Gastroesophageal sphincter (tissue), 4 donors: Measurements from ENCODE around the gene EML4. TPM values are rescaled to one million over a fixed set of nuclear protein-coding genes. Genes with fewer than 3 reads are reported as not detected.
"Not testable (repeated sequence)": the region's sequence is repeated elsewhere in the genome, so short reads cannot be mapped to it uniquely, and the experiment has no call there.

Experiments
- ATAC-seq: fragments of 150-250 bp; one replicate; pipeline ENCODE4 v1.9.1; 2016; ENCODE audit warnings: mild to moderate bottlenecking, moderate library complexity
- H3K27ac ChIP-seq, 4 donors: fragments of 200-600 bp; sonication (generic) in 3 of 4; 1 replicate in 3 of 4; 2 replicates in 1 of 4; pipeline ENCODE4 v1.5.1; 2016 to 2019
- H3K27me3 ChIP-seq: fragments of 200-600 bp; sonication (generic); one replicate; pipeline ENCODE4 v1.5.1; 2019
- H3K36me3 ChIP-seq, 2 donors: fragments of 200-600 bp; sonication (generic); one replicate each; pipeline ENCODE4 v1.5.1; 2019; ENCODE audit warnings: control low read depth in 1 of 2
- H3K4me1 ChIP-seq, 3 donors: fragments of 200-600 bp; sonication (generic); 1 replicate in 2 of 3; 2 replicates in 1 of 3; pipeline ENCODE4 v1.5.1; 2016 to 2019; ENCODE audit warnings: control low read depth in 2 of 3
- H3K4me3 ChIP-seq, 2 donors: fragments of 200-600 bp; sonication (generic); one replicate each; pipeline ENCODE4 v1.5.1; 2019; ENCODE audit warnings: mild to moderate bottlenecking in 1 of 2, moderate library complexity in 1 of 2
- H3K9me3 ChIP-seq, 3 donors: fragments of 200-600 bp; sonication (generic); one replicate each; pipeline ENCODE4 v1.5.1; 2017 to 2019; ENCODE audit warnings: control low read depth in 2 of 3
- CTCF ChIP-seq, 4 experiments: fragments of 200-600 bp in 2 of 4; fragments of 450-650 bp in 2 of 4; sonication (generic) in 1 of 4; IDR thresholded peaks; one replicate each; pipeline ENCODE4 v1.5.1; 2017 to 2019; ENCODE audit warnings: antibody characterized with exemption in 4 of 4, mild to moderate bottlenecking in 2 of 4, moderate library complexity in 2 of 4
- EP300 ChIP-seq: sonication (generic); formaldehyde crosslinking; IDR thresholded peaks from one replicate; pipeline ENCODE4 v1.6.1; 2017; ENCODE audit warnings: antibody characterized with exemption, mild to moderate bottlenecking
- POLR2A ChIP-seq, 2 donors: fragments of 450-650 bp; IDR thresholded peaks; one replicate each; pipeline ENCODE4 v1.6.1; 2017; ENCODE audit warnings: antibody characterized with exemption in 2 of 2, mild to moderate bottlenecking in 2 of 2, moderate library complexity in 1 of 2
- POLR2AphosphoS5 ChIP-seq: sonication (generic); formaldehyde crosslinking; IDR thresholded peaks from one replicate; pipeline ENCODE4 v1.6.1; 2017; ENCODE audit warnings: antibody characterized with exemption
- WGBS, 2 donors: methylation state at CpG; one replicate each; pipeline ENCODE4 v1.1.5; 2018; ENCODE audit warnings: low coverage in 1 of 2; 5-methylcytosine and 5-hydroxymethylcytosine counted together
- total RNA-seq, 4 donors: library from RNA; depleted of rRNA; stranded (reverse); fragments of >200 nt; gene quantifications; one replicate each; pipeline ENCODE4 v1.1.0, GENCODE V29; 2016

EML4 gene
- total RNA-seq, 4 donors from 2014 or later = 18.5 to 31.4 (median 23.7) TPM

GRCh38 chr2:42132191-42132965 is 36.8 kb upstream of the EML4 start:
- WGBS, 2 donors = 18 to 34% methylated on average over 6 to 8 of the region's 8 CpGs
- no peak for TF ChIP-seq POLR2A (IDR thresholded peaks at IDR 0.05)
- TF ChIP-seq CTCF (IDR thresholded peaks at IDR 0.05) = no peak
- TF ChIP-seq EP300 = no peak
- TF ChIP-seq POLR2AphosphoS5 = no peak
- ATAC-seq = peak; percentile 66
- Histone ChIP-seq H3K4me1 (peaks cover 4 to 46% (median 27%) of the 10 kb centered on the region in 3 donors), H3K36me3 (no peaks in the 10 kb centered on the region), H3K4me3 (peak overlapping the region in 1 of 2 donors; percentile 34), H3K27me3 (no peaks in the 10 kb centered on the region), H3K9me3 (no peaks in the 10 kb centered on the region), H3K27ac (peak overlapping the region; percentile 60 to 89 (median 82))

- Histone ChIP-seq H3K9me3 (no peaks in the 10 kb centered on the region), H3K27me3 (no peaks in the 10 kb centered on the region), H3K27ac (peak overlapping the region; percentile 60 to 89 (median 82)), H3K4me1 (peaks cover 4 to 49% (median 33%) of the 10 kb centered on the region in 3 donors), H3K36me3 (no peaks in the 10 kb centered on the region), H3K4me3 (peak overlapping the region in 1 of 2 donors; percentile 34)
- ATAC-seq = peak; percentile 94
- WGBS, 2 donors = 27 to 37% methylated on average over 3 to 6 of the region's 17 CpGs
- no peak for TF ChIP-seq EP300
- TF ChIP-seq POLR2AphosphoS5 = peak; percentile 75
Observed at GRCh38 chr2:42132966-42133641, 36.0 kb upstream of the EML4 start.

GRCh38 chr2:42133771-42134195 is 35.4 kb upstream of the EML4 start:
- Histone ChIP-seq H3K36me3 (no peaks in the 10 kb centered on the region), H3K9me3 (no peaks in the 10 kb centered on the region), H3K27ac (peak overlapping the region in 3 of 4 donors; percentile 81 to 89 (median 83)), H3K4me3 (no peak overlapping the region), H3K27me3 (no peaks in the 10 kb centered on the region), H3K4me1 (peaks cover 4 to 49% (median 39%) of the 10 kb centered on the region in 3 donors)
- WGBS, 2 donors = 14 to 74% methylated on average over 1 to 4 of the region's 11 CpGs
- ATAC-seq = no peak
- no peak for TF ChIP-seq EP300
- TF ChIP-seq CTCF (IDR thresholded peaks at IDR 0.05) = no peak
- TF ChIP-seq POLR2A (IDR thresholded peaks at IDR 0.05) = no peak
- TF ChIP-seq POLR2AphosphoS5 = no peak

GRCh38 chr2:42134401-42134932 is 34.7 kb upstream of the EML4 start:
- H3K4me3 ChIP-seq, H3K27ac ChIP-seq, H3K36me3 ChIP-seq, ATAC-seq, H3K9me3 ChIP-seq, H3K27me3 ChIP-seq: not testable (repeated sequence)
- WGBS, 2 donors = 75 to 95% methylated on average over 4 to 9 of the region's 10 CpGs
- H3K4me1 ChIP-seq = peaks cover 4 to 46% (median 39%) of the 10 kb centered on the region in 3 donors

GRCh38 chr2:42135381-42136312 is 33.5 kb upstream of the EML4 start:
- Histone ChIP-seq H3K36me3 (no peaks in the 10 kb centered on the region), H3K27ac (no peak overlapping the region), H3K4me1 (peaks cover 4 to 46% (median 39%) of the 10 kb centered on the region in 3 donors), H3K4me3 (no peak overlapping the region), H3K9me3 (no peaks in the 10 kb centered on the region), H3K27me3 (no peaks in the 10 kb centered on the region)
- 77 to 83% methylated on average over 3 of the region's 4 CpGs for WGBS, 2 donors
- TF ChIP-seq EP300 (no peak), POLR2AphosphoS5 (no peak), CTCF (IDR thresholded peaks at IDR 0.05) (no peak), POLR2A (IDR thresholded peaks at IDR 0.05) (no peak)
- no peak for ATAC-seq
